Suprapubic skin (tissue), 4 donors: ENCODE results near the gene EYS. TPM values are rescaled to one million over a fixed set of nuclear protein-coding genes. Genes with fewer than 3 reads are reported as not detected.

Experiments
- DNase-seq, 2 donors: peaks; one replicate each; pipeline ENCODE4 v3.0.0-alpha.2; 2019; ENCODE audit warnings: low spot score in 2 of 2
- H3K27ac ChIP-seq: fragments of 200-600 bp; sonication (generic); one replicate; pipeline ENCODE4 v1.5.1; 2019
- H3K27me3 ChIP-seq: fragments of 200-600 bp; sonication (generic); one replicate; pipeline ENCODE4 v1.5.1; 2019
- H3K36me3 ChIP-seq: fragments of 200-600 bp; sonication (generic); one replicate; pipeline ENCODE4 v1.5.1; 2019
- H3K4me1 ChIP-seq: fragments of 200-600 bp; sonication (generic); one replicate; pipeline ENCODE4 v1.5.1; 2019
- H3K4me3 ChIP-seq: fragments of 200-600 bp; sonication (generic); one replicate; pipeline ENCODE4 v1.5.1; 2019; ENCODE audit warnings: mild to moderate bottlenecking
- H3K9me3 ChIP-seq: fragments of 200-600 bp; sonication (generic); one replicate; pipeline ENCODE4 v1.5.1; 2019
- CTCF ChIP-seq, 2 donors: fragments of 200-600 bp in 1 of 2; fragments of 450-650 bp in 1 of 2; sonication (generic) in 1 of 2; IDR thresholded peaks; one replicate each; pipeline ENCODE4 v1.5.1; 2016 to 2019; ENCODE audit warnings: antibody characterized with exemption in 2 of 2, mild to moderate bottlenecking in 1 of 2, moderate library complexity in 1 of 2
- EP300 ChIP-seq: sonication (generic); formaldehyde crosslinking; IDR thresholded peaks from one replicate; pipeline ENCODE4 v1.6.1; 2017; ENCODE audit warnings: antibody characterized with exemption
- POLR2A ChIP-seq, 2 donors: fragments of 450-650 bp; IDR thresholded peaks; one replicate each; pipeline ENCODE4 v1.6.1; 2017; ENCODE audit warnings: antibody characterized with exemption in 2 of 2, mild to moderate bottlenecking in 2 of 2, moderate library complexity in 2 of 2
- POLR2AphosphoS5 ChIP-seq, 3 donors: sonication (generic); formaldehyde crosslinking; IDR thresholded peaks; one replicate each; pipeline ENCODE4 v1.6.1; 2017; ENCODE audit warnings: antibody characterized with exemption in 3 of 3
- WGBS: methylation state at CpG from one replicate; pipeline ENCODE4 v1.1.5; 2018; 5-methylcytosine and 5-hydroxymethylcytosine counted together
- total RNA-seq, 4 donors: library from RNA; depleted of rRNA; stranded (reverse); fragments of >200 nt; gene quantifications; one replicate each; pipeline ENCODE4 v1.1.0, GENCODE V29; 2016

The EYS gene
- total RNA-seq, 4 donors from 2014 or later, result not detected

GRCh38 chr6:64889144-64889543 is 817.9 kb downstream of the EYS start:
- H3K27ac ChIP-seq, result no peak overlapping the region
- H3K36me3 ChIP-seq, result no peaks in the 10 kb centered on the region
- H3K9me3 ChIP-seq, result no peaks in the 10 kb centered on the region
- H3K4me1 ChIP-seq, result no peaks in the 10 kb centered on the region
- H3K27me3 ChIP-seq, result no peaks in the 10 kb centered on the region
- 81% methylated on average over 3 of the region's 3 CpGs for WGBS
- TF ChIP-seq POLR2AphosphoS5 (IDR thresholded peaks at IDR 0.05) (no peak), EP300 (no peak), POLR2A (IDR thresholded peaks at IDR 0.05) (no peak), CTCF (IDR thresholded peaks at IDR 0.05) (no peak)
- no peak overlapping the region for H3K4me3 ChIP-seq
- no peak for DNase-seq

DNA sequence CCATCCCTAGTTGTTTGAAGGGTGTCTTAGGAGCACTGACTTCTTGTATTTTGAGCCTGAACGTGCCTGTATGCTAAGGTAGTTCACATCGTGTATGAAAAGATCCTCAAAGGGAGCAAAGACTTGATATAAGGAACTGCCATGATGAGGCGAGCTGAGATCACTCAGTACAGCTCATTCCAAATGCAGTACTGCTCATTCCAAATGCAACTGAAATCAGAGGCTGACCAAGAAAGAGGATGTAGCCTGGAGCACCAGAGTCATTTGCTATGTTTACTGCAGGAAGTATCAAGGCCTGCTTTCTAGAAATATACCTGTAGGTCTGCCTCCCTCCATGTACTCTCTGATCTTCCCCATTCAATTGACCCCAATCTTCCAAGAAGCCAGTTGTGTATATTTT is 832.2 kb downstream of the EYS start:
- no peak for TF ChIP-seq POLR2AphosphoS5 (IDR thresholded peaks at IDR 0.05)
- TF ChIP-seq EP300, result no peak
- no peak for TF ChIP-seq CTCF (IDR thresholded peaks at IDR 0.05)
- no peak for TF ChIP-seq POLR2A (IDR thresholded peaks at IDR 0.05)
- no peak overlapping the region for H3K27ac ChIP-seq
- no peak for DNase-seq
- H3K4me1 ChIP-seq, result no peaks in the 10 kb centered on the region
- 96% methylated on average over 3 of the region's 3 CpGs for WGBS
- H3K27me3 ChIP-seq, result no peaks in the 10 kb centered on the region
- H3K4me3 ChIP-seq, result no peak overlapping the region
- no peaks in the 10 kb centered on the region for H3K36me3 ChIP-seq
- no peaks in the 10 kb centered on the region for H3K9me3 ChIP-seq

DNA sequence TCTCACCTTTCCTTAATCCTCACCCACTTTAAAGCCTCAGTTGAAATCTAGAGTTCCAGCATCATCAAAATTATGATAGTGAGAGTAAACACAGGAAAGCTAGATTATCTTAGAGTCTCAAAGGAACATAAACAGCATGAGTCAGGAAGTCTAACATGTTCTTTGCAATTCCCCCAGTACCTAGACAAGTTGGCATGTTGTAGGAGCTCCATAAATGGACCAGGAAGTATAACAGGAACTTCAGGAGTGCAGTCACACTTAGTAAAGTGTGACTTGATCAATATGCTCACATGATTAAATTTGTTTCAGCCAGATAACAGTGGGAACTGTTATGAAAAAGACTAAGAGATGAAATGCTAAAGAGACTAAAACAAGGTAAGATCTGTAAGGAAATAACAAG is 834.4 kb downstream of the EYS start:
- H3K27ac ChIP-seq, result no peak overlapping the region
- H3K4me3 ChIP-seq, result no peak overlapping the region
- no peaks in the 10 kb centered on the region for H3K4me1 ChIP-seq
- no peak for TF ChIP-seq CTCF (IDR thresholded peaks at IDR 0.05)
- no peak for TF ChIP-seq POLR2A (IDR thresholded peaks at IDR 0.05)
- no peak for TF ChIP-seq POLR2AphosphoS5 (IDR thresholded peaks at IDR 0.05)
- no peak for TF ChIP-seq EP300
- DNase-seq, result no peak
- H3K27me3 ChIP-seq, result no peaks in the 10 kb centered on the region
- H3K9me3 ChIP-seq, result no peaks in the 10 kb centered on the region
- no peaks in the 10 kb centered on the region for H3K36me3 ChIP-seq

DNA sequence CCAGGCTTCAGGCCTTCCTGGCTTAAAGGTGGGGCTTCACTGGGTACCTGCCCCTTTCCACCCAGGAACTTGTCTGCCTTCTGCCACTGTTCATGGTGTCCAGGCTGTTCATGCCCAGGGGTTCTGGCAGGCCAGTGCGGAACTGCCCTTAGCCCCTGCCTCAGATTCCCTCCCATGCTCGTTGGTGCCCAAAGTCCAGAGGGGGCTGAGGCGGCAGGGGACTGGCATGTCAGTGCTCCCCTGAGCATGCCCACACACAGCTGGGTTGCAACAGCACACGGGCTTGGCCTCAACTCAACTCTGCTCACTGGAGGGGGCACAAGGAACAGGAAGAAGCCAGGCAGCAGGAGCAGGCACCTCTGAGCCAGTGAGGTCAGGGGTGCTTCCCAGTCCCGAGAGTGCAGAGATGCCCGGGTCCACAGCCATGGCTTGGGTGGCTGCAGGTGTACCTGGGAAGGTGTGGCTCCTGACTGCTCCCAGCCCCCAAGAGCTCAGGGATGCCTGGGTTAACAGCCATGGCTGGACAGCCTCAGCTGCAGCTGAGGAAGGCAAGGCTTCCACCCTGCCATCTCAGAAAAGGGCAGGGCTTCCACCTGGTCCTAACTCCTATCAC is 845.9 kb downstream of the EYS start:
- Histone ChIP-seq H3K4me3 (no peak overlapping the region), H3K27ac (no peak overlapping the region), H3K9me3 (no peaks in the 10 kb centered on the region), H3K4me1 (no peaks in the 10 kb centered on the region), H3K27me3 (no peaks in the 10 kb centered on the region), H3K36me3 (no peaks in the 10 kb centered on the region)
- no CpG with 5 or more reads among the region's 6 CpGs for WGBS
- TF ChIP-seq POLR2A (IDR thresholded peaks at IDR 0.05) (no peak), EP300 (no peak), POLR2AphosphoS5 (IDR thresholded peaks at IDR 0.05) (no peak), CTCF (IDR thresholded peaks at IDR 0.05) (no peak)
- DNase-seq, result no peak

DNA sequence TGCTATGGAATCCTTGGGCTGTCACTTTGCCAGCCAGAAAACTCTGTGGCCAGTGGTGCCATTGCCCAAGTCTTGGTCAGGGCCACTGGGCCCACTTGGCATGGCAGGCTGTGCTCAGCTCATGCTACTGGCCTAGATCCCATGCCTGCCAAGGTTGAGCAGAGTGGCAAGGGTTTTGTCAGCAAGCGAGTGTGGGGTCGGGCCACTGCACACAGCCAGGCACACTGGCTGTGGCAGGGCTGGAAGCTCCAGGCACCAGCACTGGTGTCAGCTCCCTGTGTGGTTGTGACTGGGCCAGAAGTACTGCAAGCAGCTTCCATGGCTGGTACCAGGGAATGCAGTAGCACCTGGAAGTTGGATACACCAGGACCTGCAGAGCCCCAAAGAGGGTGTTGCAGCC is 846.8 kb downstream of the EYS start:
- TF ChIP-seq CTCF (IDR thresholded peaks at IDR 0.05) (no peak), EP300 (no peak), POLR2A (IDR thresholded peaks at IDR 0.05) (no peak), POLR2AphosphoS5 (IDR thresholded peaks at IDR 0.05) (no peak)
- no peaks in the 10 kb centered on the region for H3K27me3 ChIP-seq
- H3K4me3 ChIP-seq, result no peak overlapping the region
- WGBS, result no CpG with 5 or more reads among the region's 2 CpGs
- H3K9me3 ChIP-seq, result no peaks in the 10 kb centered on the region
- DNase-seq, result no peak
- H3K36me3 ChIP-seq, result no peaks in the 10 kb centered on the region
- H3K4me1 ChIP-seq, result no peaks in the 10 kb centered on the region
- no peak overlapping the region for H3K27ac ChIP-seq
